ENCODE results near the gene SPTBN1.

The SPTBN1 gene

DNA sequence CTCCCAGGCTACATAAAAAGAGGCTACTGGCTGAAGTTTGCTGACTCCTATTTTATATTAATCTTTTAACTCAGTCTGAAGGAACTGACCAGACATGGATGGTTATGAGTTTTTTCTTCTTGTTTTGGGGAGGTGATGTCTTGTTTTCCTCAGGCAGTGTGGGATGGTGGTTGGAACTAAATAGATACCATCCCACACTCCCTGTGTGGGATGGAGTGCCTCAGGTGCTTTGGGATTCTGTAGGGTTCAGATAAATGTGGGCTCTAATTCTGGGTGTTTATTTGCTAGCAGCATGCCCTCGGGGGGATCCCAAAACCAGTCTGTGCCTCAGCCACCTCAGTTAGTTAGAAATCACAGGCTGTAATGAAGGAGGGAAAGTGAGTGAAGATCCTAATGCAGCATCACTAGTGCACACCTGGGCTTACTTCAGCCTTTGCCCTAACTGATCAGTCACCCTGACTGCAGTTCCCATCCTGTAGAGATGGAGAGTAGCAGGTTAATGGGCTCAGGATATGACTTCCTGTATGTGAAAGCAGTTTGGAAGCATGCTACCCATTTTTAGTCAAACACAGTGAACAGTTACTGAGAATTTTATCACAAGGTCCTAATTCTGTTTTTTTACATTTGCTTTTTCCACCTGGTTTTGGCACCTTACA is 132.2 kb downstream of the SPTBN1 start:
- peaks cover 1 to 6% of the 10 kb centered on the region in 2 donors for H3K4me1 ChIP-seq (ENCODE audit: control insufficient read depth in 2 of 2, insufficient read depth in 1 of 2, low read depth in 1 of 2, low read length in 2 of 2)
- H3K79me1 ChIP-seq (ENCODE audit: low read depth, low read length), result no peaks in the 10 kb centered on the region
- H2BK120ac ChIP-seq (ENCODE audit: low read depth, low read length), result no peak overlapping the region
- H4K91ac ChIP-seq (ENCODE audit: low read depth, low read length, poor library complexity), result no peak overlapping the region
- no peaks in the 10 kb centered on the region for H3K9me3 ChIP-seq (replicated peaks in 1 of 2; ENCODE audit: control insufficient read depth in 2 of 2, insufficient read depth in 1 of 2, low read depth in 1 of 2, low read length in 2 of 2)
- DNase-seq (ENCODE audit: low spot score), result no peak
- H3K4me2 ChIP-seq (ENCODE audit: insufficient read depth, low read length, poor library complexity, severe bottlenecking), result no peak overlapping the region
- H3K4me3 ChIP-seq (ENCODE audit: low read length in 2 of 2), result peak overlapping the region in 1 of 2 donors; percentile 22
- no peak overlapping the region for H2AFZ ChIP-seq (ENCODE audit: low read length)
- no peak overlapping the region for H3K18ac ChIP-seq (ENCODE audit: low read length)
- H3K27ac ChIP-seq (replicated peaks; ENCODE audit: low read length), result no peak overlapping the region
- no peak overlapping the region for H3K14ac ChIP-seq (ENCODE audit: low read length)
- H3K36me3 ChIP-seq (replicated peaks in 1 of 2; ENCODE audit: control insufficient read depth in 2 of 2, insufficient read depth in 2 of 2, low read length in 2 of 2), result peaks cover 0 to 2% of the 10 kb centered on the region in 2 donors
- no peak overlapping the region for H3K4ac ChIP-seq (ENCODE audit: low read length)
- H2AK5ac ChIP-seq (ENCODE audit: low read depth, low read length), result no peak overlapping the region
- no peak overlapping the region for H2BK5ac ChIP-seq (ENCODE audit: low read length)
- peaks cover 0 to 2% (median 0%) of the 10 kb centered on the region in 3 experiments for H3K27me3 ChIP-seq (ENCODE audit: control insufficient read depth in 3 of 3, insufficient read depth in 3 of 3, low read depth in 1 of 3, low read length in 3 of 3)
- no peak overlapping the region for H3K9ac ChIP-seq (ENCODE audit: low read depth, low read length, poor library complexity)
- H4K8ac ChIP-seq (ENCODE audit: low read depth, low read length), result no peak overlapping the region
- H2BK12ac ChIP-seq (ENCODE audit: low read length), result no peak overlapping the region
- H2BK15ac ChIP-seq (ENCODE audit: low read length), result no peak overlapping the region
- no peak overlapping the region for H3K23ac ChIP-seq (ENCODE audit: low read depth, low read length, poor library complexity)
- WGBS, 2 donors (ENCODE audit: extremely low coverage in 2 of 2, insufficient read length in 2 of 2, insufficient replicate concordance in 1 of 2), result no CpG with 5 or more reads among the region's 1 CpG

DNA sequence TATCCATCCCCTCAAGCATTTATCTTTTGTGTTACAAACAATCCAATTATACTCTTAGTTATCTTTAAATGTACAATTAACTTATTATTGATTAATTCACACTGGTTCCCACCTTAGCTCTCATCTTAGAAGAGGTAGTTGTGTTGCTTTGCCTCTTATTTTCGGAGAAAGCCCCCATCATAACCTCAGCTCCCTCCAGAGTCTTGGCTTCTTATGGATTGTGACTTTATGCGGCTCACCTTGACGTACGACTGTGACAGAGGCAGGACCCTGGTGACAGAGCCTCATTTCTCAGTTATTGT is 132.9 kb downstream of the SPTBN1 start:
- Histone ChIP-seq H3K14ac (ENCODE audit: low read length) (no peak overlapping the region), H2BK5ac (ENCODE audit: low read length) (no peak overlapping the region), H3K18ac (ENCODE audit: low read length) (no peak overlapping the region), H2AK5ac (ENCODE audit: low read depth, low read length) (no peak overlapping the region), H3K27ac (replicated peaks; ENCODE audit: low read length) (no peak overlapping the region), H3K4me2 (ENCODE audit: insufficient read depth, low read length, poor library complexity, severe bottlenecking) (no peak overlapping the region), H3K4me1 (ENCODE audit: control insufficient read depth in 2 of 2, insufficient read depth in 1 of 2, low read depth in 1 of 2, low read length in 2 of 2) (peaks cover 1 to 6% of the 10 kb centered on the region in 2 donors), H2AFZ (ENCODE audit: low read length) (no peak overlapping the region), H3K27me3 (ENCODE audit: control insufficient read depth in 3 of 3, insufficient read depth in 3 of 3, low read depth in 1 of 3, low read length in 3 of 3) (peaks cover 0 to 2% (median 0%) of the 10 kb centered on the region in 3 experiments), H3K79me1 (ENCODE audit: low read depth, low read length) (no peaks in the 10 kb centered on the region), H4K91ac (ENCODE audit: low read depth, low read length, poor library complexity) (no peak overlapping the region), H3K9me3 (replicated peaks in 1 of 2; ENCODE audit: control insufficient read depth in 2 of 2, insufficient read depth in 1 of 2, low read depth in 1 of 2, low read length in 2 of 2) (no peaks in the 10 kb centered on the region), H3K4me3 (ENCODE audit: low read length in 2 of 2) (no peak overlapping the region), H3K36me3 (replicated peaks in 1 of 2; ENCODE audit: control insufficient read depth in 2 of 2, insufficient read depth in 2 of 2, low read length in 2 of 2) (peaks cover 0 to 3% of the 10 kb centered on the region in 2 donors), H2BK120ac (ENCODE audit: low read depth, low read length) (no peak overlapping the region), H3K9ac (ENCODE audit: low read depth, low read length, poor library complexity) (no peak overlapping the region), H4K8ac (ENCODE audit: low read depth, low read length) (no peak overlapping the region), H2BK15ac (ENCODE audit: low read length) (no peak overlapping the region), H3K4ac (ENCODE audit: low read length) (no peak overlapping the region), H2BK12ac (ENCODE audit: low read length) (no peak overlapping the region), H3K23ac (ENCODE audit: low read depth, low read length, poor library complexity) (no peak overlapping the region)
- no peak for DNase-seq (ENCODE audit: low spot score)
- WGBS, 2 donors (ENCODE audit: extremely low coverage in 2 of 2, insufficient read length in 2 of 2, insufficient replicate concordance in 1 of 2), result no CpG with 5 or more reads among the region's 4 CpGs

DNA sequence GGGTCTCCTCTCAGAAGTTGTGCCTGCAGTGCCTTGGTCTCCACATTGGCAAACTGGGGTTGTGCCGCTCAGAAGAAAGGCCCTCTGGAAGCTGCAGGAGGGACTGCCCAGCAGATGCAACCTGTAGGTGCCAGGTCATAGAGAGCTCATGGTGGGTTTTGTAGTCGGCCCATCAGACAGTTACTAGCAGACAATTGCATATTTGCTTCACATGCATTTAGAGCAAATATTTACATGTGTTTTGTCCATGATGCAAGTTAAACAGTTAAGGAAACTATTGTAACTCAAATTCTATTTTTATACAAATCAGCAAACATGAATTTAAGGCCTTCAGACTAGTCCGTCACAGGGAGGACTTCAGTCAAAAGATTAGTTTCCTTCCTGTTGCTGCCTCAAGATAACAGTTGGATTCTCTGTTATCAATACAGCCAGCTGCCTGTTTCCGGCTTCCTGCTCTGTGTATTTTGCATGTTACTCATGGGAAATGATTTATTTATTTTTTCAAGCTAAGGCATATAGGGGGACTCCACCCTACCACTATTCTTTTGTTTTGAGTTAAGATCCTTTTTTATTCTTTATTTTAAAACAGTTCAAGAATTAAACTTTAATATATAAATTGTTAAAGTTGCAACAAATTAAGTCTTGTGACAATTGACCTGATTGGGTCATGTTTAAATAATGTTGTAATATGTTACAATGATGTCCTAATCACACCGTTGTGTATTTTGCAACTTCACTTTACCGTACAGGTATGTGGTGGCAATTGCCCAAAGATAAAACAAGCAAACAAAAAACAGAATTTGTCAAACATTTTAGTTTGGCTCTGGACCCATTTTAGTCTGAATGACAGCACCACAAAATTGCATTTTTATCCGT is 133.5 kb downstream of the SPTBN1 start:
- Histone ChIP-seq H3K9me3 (replicated peaks in 1 of 2; ENCODE audit: control insufficient read depth in 2 of 2, insufficient read depth in 1 of 2, low read depth in 1 of 2, low read length in 2 of 2) (no peaks in the 10 kb centered on the region), H4K8ac (ENCODE audit: low read depth, low read length) (no peak overlapping the region), H2AFZ (ENCODE audit: low read length) (no peak overlapping the region), H3K4me2 (ENCODE audit: insufficient read depth, low read length, poor library complexity, severe bottlenecking) (no peak overlapping the region), H3K14ac (ENCODE audit: low read length) (no peak overlapping the region), H3K79me1 (ENCODE audit: low read depth, low read length) (no peaks in the 10 kb centered on the region), H4K91ac (ENCODE audit: low read depth, low read length, poor library complexity) (no peak overlapping the region), H3K18ac (ENCODE audit: low read length) (no peak overlapping the region), H2AK5ac (ENCODE audit: low read depth, low read length) (no peak overlapping the region), H2BK120ac (ENCODE audit: low read depth, low read length) (no peak overlapping the region), H3K36me3 (replicated peaks in 1 of 2; ENCODE audit: control insufficient read depth in 2 of 2, insufficient read depth in 2 of 2, low read length in 2 of 2) (peaks cover 0 to 3% of the 10 kb centered on the region in 2 donors), H3K27me3 (ENCODE audit: control insufficient read depth in 3 of 3, insufficient read depth in 3 of 3, low read depth in 1 of 3, low read length in 3 of 3) (peaks cover 0 to 2% (median 0%) of the 10 kb centered on the region in 3 experiments), H2BK15ac (ENCODE audit: low read length) (no peak overlapping the region), H3K9ac (ENCODE audit: low read depth, low read length, poor library complexity) (no peak overlapping the region), H3K23ac (ENCODE audit: low read depth, low read length, poor library complexity) (no peak overlapping the region), H2BK12ac (ENCODE audit: low read length) (no peak overlapping the region), H3K4me3 (ENCODE audit: low read length in 2 of 2) (no peak overlapping the region), H3K4ac (ENCODE audit: low read length) (no peak overlapping the region), H3K4me1 (ENCODE audit: control insufficient read depth in 2 of 2, insufficient read depth in 1 of 2, low read depth in 1 of 2, low read length in 2 of 2) (peaks cover 1 to 6% of the 10 kb centered on the region in 2 donors), H2BK5ac (ENCODE audit: low read length) (no peak overlapping the region), H3K27ac (replicated peaks; ENCODE audit: low read length) (no peak overlapping the region)
- no CpG with 5 or more reads among the region's 7 CpGs for WGBS, 2 donors (ENCODE audit: extremely low coverage in 2 of 2, insufficient read length in 2 of 2, insufficient replicate concordance in 1 of 2)
- no peak for DNase-seq (ENCODE audit: low spot score)
